Nucleus accumbens (tissue), 56 donors: Measurements from ENCODE around the gene TRIM46.
"Not testable (repeated sequence)": the region's sequence is repeated elsewhere in the genome, so short reads cannot be mapped to it uniquely, and the experiment has no call there.

Source experiments
- DNase-seq, 56 donors: peaks; one replicate each; lab custom pipeline; 2025; lab: John Stamatoyannopoulos, UW

The TRIM46 gene

GRCh38 chr1:155135415-155136028 lies 38.1 kb upstream of the TRIM46 start, which contains the start of gene SLC50A1:
Gene SLC50A1, plus strand, starts transcription at chr1:155135852. Its CDS starts 60 bp downstream, at chr1:155135912.
- DNase-seq = peak; percentile 55 to 95 (median 86)

GRCh38 chr1:155136748-155137147 lies 36.9 kb upstream of the TRIM46 start:
- no peak for DNase-seq

- DNase-seq = no peak
These were observed 36.3 kb upstream of the TRIM46 start for GRCh38 chr1:155137154-155137949.

GRCh38 chr1:155139895-155140629 lies 33.6 kb upstream of the TRIM46 start, which contains the start of gene DPM3:
Gene DPM3, minus strand, starts transcription at chr1:155140531. Its CDS starts 291 bp downstream, at chr1:155140240.
- DNase-seq = peak in 55 of 56 donors; percentile 46 to 95 (median 83)

- DNase-seq = no peak
These were observed 33.1 kb upstream of the TRIM46 start for GRCh38 chr1:155140630-155140953.

GRCh38 chr1:155141749-155142148 lies 31.9 kb upstream of the TRIM46 start:
- no peak for DNase-seq

GRCh38 chr1:155145491-155145890 lies 28.2 kb upstream of the TRIM46 start:
- no peak for DNase-seq

- not testable (repeated sequence) for DNase-seq
These were observed 17.5 kb upstream of the TRIM46 start for GRCh38 chr1:155155996-155156643.

GRCh38 chr1:155158991-155159390 lies 14.7 kb upstream of the TRIM46 start:
- DNase-seq = no peak

- no peak for DNase-seq
These were observed 13.5 kb upstream of the TRIM46 start for GRCh38 chr1:155160128-155160527.

- not testable (repeated sequence) for DNase-seq
These were observed 11.0 kb upstream of the TRIM46 start for GRCh38 chr1:155162631-155163030.

GRCh38 chr1:155163785-155164184 lies 9.9 kb upstream of the TRIM46 start:
- DNase-seq = not testable (repeated sequence)

- DNase-seq = not testable (repeated sequence)
These were observed 9.0 kb upstream of the TRIM46 start for GRCh38 chr1:155164625-155165024.

GRCh38 chr1:155166051-155166470 lies 7.6 kb upstream of the TRIM46 start:
- no peak for DNase-seq

GRCh38 chr1:155166471-155167165 lies 7.0 kb upstream of the TRIM46 start:
- peak in 35 of 56 donors; percentile 21 to 66 (median 48) for DNase-seq

- peak; percentile 35 to 96 (median 80) for DNase-seq
These were observed 6.2 kb upstream of the TRIM46 start for GRCh38 chr1:155167166-155168104.

- not testable (repeated sequence) for DNase-seq
These were observed 5.6 kb upstream of the TRIM46 start for GRCh38 chr1:155168105-155168445.

- DNase-seq = no peak
These were observed 5.0 kb upstream of the TRIM46 start for GRCh38 chr1:155168456-155169210.
